ENCODE data around the gene ATXN7L3.
A peak's percentile ranks its signal among the peaks of the same experiment; 100 is the strongest.

ATXN7L3 gene

DNA sequence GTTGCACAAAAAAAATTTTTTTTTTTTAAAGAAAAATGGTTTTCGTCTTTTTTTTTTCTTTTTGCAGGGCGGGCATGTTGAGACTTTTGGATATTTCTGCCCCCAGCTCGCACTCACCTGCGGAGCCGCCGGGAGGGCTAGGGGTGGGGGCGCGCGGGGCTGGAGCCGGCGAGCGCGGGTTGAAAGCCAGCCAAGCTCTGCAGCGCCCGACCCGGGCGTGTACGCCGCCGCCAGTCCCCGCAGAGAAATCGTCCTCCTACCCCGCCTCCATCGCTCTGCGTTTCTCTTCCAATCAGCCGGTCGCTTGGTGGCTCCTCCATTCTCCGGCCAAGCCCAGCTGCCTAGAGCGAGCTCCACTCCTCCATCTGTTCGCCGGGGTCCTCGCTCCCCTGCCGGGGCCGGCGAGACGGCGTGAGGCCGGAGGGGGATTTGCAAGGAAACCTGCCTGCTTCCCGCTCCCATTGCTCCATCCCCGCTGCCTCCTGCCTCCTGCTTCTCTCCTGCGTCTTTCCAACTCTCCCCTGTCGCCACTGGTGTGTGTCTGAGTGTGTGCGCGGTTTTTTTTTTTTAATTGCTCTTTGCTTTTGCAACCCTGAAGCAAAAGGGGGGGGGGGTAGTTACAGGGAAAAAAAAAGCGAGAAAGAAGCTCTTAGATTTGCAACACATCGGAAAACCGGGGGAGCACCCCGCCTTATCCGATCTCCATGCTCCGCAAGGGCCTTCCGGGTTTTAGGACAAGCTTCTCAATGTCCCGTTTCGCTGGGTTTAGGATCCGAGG is 21.6 kb upstream of the ATXN7L3 start (continued):
- TF ChIP-seq ZNF114 (tag by site-specific recombination; IDR thresholded peaks at IDR 0.05) (no peak), SP3 (tag by site-specific recombination; IDR thresholded peaks at IDR 0.05) (peak; percentile 63), ZNF311 (tag by site-specific recombination; IDR thresholded peaks at IDR 0.05; ENCODE audit: borderline replicate concordance) (no peak), MEIS1 (CRISPR knock-in tag; IDR thresholded peaks at IDR 0.05; ENCODE audit: borderline replicate concordance) (no peak), ZNF843 (tag by site-specific recombination; IDR thresholded peaks at IDR 0.05) (no peak; the same call in 1 of the 2 replicates), ZNF16 (tag by site-specific recombination; IDR thresholded peaks at IDR 0.05; ENCODE audit: low read depth) (no peak), KLF7 (tag by site-specific recombination; IDR thresholded peaks at IDR 0.05; ENCODE audit: borderline replicate concordance) (no peak; the same call in 1 of the 2 replicates), ZNF354C (tag by site-specific recombination; IDR thresholded peaks at IDR 0.05; ENCODE audit: borderline replicate concordance, low read depth) (no peak), GLIS2 (tag by site-specific recombination; IDR thresholded peaks at IDR 0.05) (peak; percentile 96), ZBTB48 (tag by site-specific recombination; IDR thresholded peaks at IDR 0.05) (no peak; the same call in 1 of the 2 replicates), ZFHX2 (tag by site-specific recombination; conservative IDR thresholded peaks at IDR 0.05) (0 out of 2 replicates have a peak, but pooled peaks have one; percentile 17), PRDM1 (tag by site-specific recombination; IDR thresholded peaks at IDR 0.05) (peak; percentile 63), ZNF423 (tag by site-specific recombination; IDR thresholded peaks at IDR 0.05) (no peak), TCF7L2 (IDR thresholded peaks at IDR 0.05; ENCODE audit: borderline replicate concordance, low read depth, low read length) (no peak), ZIC2 (tag by site-specific recombination; IDR thresholded peaks at IDR 0.05) (peak; percentile 83), ZNF157 (tag by site-specific recombination; IDR thresholded peaks at IDR 0.05) (no peak), HIC1 (tag by site-specific recombination; IDR thresholded peaks at IDR 0.05) (0 out of 2 replicates have a peak, but pooled peaks have one; percentile 30), ZSCAN5A (tag by site-specific recombination; IDR thresholded peaks at IDR 0.05) (no peak), ZNF600 (tag by site-specific recombination; IDR thresholded peaks at IDR 0.05) (peak; percentile 69), ZEB2 (tag by site-specific recombination; IDR thresholded peaks at IDR 0.05) (peak; percentile 90), ZSCAN30 (tag by site-specific recombination; IDR thresholded peaks at IDR 0.05) (no peak), ZNF223 (tag by site-specific recombination; IDR thresholded peaks at IDR 0.05) (no peak), ZNF768 (tag by site-specific recombination; IDR thresholded peaks at IDR 0.05) (no peak)
- TF ChIP-seq, protein P1, sequence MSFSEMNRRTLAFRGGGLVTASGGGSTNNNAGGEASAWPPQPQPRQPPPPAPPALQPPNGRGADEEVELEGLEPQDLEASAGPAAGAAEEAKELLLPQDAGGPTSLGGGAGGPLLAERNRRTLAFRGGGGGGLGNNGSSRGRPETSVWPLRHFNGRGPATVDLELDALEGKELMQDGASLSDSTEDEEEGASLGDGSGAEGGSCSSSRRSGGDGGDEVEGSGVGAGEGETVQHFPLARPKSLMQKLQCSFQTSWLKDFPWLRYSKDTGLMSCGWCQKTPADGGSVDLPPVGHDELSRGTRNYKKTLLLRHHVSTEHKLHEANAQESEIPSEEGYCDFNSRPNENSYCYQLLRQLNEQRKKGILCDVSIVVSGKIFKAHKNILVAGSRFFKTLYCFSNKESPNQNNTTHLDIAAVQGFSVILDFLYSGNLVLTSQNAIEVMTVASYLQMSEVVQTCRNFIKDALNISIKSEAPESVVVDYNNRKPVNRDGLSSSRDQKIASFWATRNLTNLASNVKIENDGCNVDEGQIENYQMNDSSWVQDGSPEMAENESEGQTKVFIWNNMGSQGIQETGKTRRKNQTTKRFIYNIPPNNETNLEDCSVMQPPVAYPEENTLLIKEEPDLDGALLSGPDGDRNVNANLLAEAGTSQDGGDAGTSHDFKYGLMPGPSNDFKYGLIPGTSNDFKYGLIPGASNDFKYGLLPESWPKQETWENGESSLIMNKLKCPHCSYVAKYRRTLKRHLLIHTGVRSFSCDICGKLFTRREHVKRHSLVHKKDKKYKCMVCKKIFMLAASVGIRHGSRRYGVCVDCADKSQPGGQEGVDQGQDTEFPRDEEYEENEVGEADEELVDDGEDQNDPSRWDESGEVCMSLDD (tag by site-specific recombination; IDR thresholded peaks at IDR 0.05): no peak; the same call in none of the 2 replicates
- TF ChIP-seq, protein P2, sequence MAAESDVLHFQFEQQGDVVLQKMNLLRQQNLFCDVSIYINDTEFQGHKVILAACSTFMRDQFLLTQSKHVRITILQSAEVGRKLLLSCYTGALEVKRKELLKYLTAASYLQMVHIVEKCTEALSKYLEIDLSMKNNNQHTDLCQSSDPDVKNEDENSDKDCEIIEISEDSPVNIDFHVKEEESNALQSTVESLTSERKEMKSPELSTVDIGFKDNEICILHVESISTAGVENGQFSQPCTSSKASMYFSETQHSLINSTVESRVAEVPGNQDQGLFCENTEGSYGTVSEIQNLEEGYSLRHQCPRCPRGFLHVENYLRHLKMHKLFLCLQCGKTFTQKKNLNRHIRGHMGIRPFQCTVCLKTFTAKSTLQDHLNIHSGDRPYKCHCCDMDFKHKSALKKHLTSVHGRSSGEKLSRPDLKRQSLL (tag by site-specific recombination; IDR thresholded peaks at IDR 0.05): peak; percentile 97
- TF ChIP-seq, protein P3, sequence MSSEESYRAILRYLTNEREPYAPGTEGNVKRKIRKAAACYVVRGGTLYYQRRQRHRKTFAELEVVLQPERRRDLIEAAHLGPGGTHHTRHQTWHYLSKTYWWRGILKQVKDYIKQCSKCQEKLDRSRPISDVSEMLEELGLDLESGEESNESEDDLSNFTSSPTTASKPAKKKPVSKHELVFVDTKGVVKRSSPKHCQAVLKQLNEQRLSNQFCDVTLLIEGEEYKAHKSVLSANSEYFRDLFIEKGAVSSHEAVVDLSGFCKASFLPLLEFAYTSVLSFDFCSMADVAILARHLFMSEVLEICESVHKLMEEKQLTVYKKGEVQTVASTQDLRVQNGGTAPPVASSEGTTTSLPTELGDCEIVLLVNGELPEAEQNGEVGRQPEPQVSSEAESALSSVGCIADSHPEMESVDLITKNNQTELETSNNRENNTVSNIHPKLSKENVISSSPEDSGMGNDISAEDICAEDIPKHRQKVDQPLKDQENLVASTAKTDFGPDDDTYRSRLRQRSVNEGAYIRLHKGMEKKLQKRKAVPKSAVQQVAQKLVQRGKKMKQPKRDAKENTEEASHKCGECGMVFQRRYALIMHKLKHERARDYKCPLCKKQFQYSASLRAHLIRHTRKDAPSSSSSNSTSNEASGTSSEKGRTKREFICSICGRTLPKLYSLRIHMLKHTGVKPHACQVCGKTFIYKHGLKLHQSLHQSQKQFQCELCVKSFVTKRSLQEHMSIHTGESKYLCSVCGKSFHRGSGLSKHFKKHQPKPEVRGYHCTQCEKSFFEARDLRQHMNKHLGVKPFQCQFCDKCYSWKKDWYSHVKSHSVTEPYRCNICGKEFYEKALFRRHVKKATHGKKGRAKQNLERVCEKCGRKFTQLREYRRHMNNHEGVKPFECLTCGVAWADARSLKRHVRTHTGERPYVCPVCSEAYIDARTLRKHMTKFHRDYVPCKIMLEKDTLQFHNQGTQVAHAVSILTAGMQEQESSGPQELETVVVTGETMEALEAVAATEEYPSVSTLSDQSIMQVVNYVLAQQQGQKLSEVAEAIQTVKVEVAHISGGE (tag by site-specific recombination; conservative IDR thresholded peaks at IDR 0.05; ENCODE audit: low read depth): peak; percentile 32; the same call in 1 of the 2 replicates
- TF ChIP-seq, protein P4, sequence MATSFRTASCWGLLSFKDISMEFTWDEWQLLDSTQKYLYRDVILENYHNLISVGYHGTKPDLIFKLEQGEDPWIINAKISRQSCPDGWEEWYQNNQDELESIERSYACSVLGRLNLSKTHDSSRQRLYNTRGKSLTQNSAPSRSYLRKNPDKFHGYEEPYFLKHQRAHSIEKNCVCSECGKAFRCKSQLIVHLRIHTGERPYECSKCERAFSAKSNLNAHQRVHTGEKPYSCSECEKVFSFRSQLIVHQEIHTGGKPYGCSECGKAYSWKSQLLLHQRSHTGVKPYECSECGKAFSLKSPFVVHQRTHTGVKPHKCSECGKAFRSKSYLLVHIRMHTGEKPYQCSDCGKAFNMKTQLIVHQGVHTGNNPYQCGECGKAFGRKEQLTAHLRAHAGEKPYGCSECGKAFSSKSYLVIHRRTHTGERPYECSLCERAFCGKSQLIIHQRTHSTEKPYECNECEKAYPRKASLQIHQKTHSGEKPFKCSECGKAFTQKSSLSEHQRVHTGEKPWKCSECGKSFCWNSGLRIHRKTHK (tag by site-specific recombination; IDR thresholded peaks at IDR 0.05): no peak
